Effector memory CD8-positive, alpha-beta T cell (primary cell): ENCODE measurements around the gene JDP2.
"Not testable (repeated sequence)": the region's sequence is repeated elsewhere in the genome, so short reads cannot be mapped to it uniquely, and the experiment has no call there.

ENCODE experiments used
- ATAC-seq: fragments of 150-1000 bp; cut with Tn5 transposase; replicated peaks from 2 replicates; pipeline ENCODE4 v1.10.0; 2021; ENCODE audit warnings: mild to moderate bottlenecking, moderate library complexity
- DNase-seq, 3 experiments: peaks; one replicate each; pipeline ENCODE4 v3.0.0; 2021
- H3K27ac Mint-ChIP-seq, 2 donors: one replicate each; pipeline ENCODE4 v1.8.0; 2022; ENCODE audit warnings: mild to moderate bottlenecking in 2 of 2, mixed read lengths in 2 of 2, moderate library complexity in 2 of 2
- H3K27me3 Mint-ChIP-seq, 2 donors: one replicate each; pipeline ENCODE4 v1.8.0; 2022; ENCODE audit warnings: mixed read lengths in 2 of 2
- H3K36me3 Mint-ChIP-seq: one replicate; pipeline ENCODE4 v1.8.0; 2022; ENCODE audit warnings: mild to moderate bottlenecking, moderate library complexity, mixed read lengths; ENCODE audit not compliant: insufficient read depth
- H3K4me1 Mint-ChIP-seq, 2 donors: one replicate each; pipeline ENCODE4 v1.8.0; 2022; ENCODE audit warnings: low read depth in 2 of 2, mixed read lengths in 2 of 2
- H3K4me3 Mint-ChIP-seq, 2 donors: one replicate each; pipeline ENCODE4 v1.8.0; 2022; ENCODE audit warnings: mild to moderate bottlenecking in 2 of 2, mixed read lengths in 2 of 2, moderate library complexity in 2 of 2
- H3K9me3 Mint-ChIP-seq, 2 donors: one replicate each; pipeline ENCODE4 v1.8.0; 2022; ENCODE audit warnings: mixed read lengths in 2 of 2

JDP2 gene

GRCh38 chr14:75474127-75474526 lies 46.3 kb downstream of the JDP2 start:
- not testable (repeated sequence) for H3K27ac Mint-ChIP-seq, H3K4me3 Mint-ChIP-seq, ATAC-seq, H3K36me3 Mint-ChIP-seq, H3K9me3 Mint-ChIP-seq, DNase-seq, H3K4me1 Mint-ChIP-seq
- peaks cover 5 to 36% of the 10 kb centered on the region in 2 donors for H3K27me3 Mint-ChIP-seq

- H3K9me3 Mint-ChIP-seq: no peaks in the 10 kb centered on the region
- no peak overlapping the region for H3K4me3 Mint-ChIP-seq
- no peak for DNase-seq
- no peak overlapping the region for H3K27ac Mint-ChIP-seq
- H3K36me3 Mint-ChIP-seq: peaks cover 3% of the 10 kb centered on the region
- no peaks in the 10 kb centered on the region for H3K4me1 Mint-ChIP-seq
- ATAC-seq: no peak
- H3K27me3 Mint-ChIP-seq: peaks cover 11 to 48% of the 10 kb centered on the region in 2 donors
Measured at GRCh38 chr14:75476274-75476995, 48.6 kb downstream of the JDP2 start.

DNA sequence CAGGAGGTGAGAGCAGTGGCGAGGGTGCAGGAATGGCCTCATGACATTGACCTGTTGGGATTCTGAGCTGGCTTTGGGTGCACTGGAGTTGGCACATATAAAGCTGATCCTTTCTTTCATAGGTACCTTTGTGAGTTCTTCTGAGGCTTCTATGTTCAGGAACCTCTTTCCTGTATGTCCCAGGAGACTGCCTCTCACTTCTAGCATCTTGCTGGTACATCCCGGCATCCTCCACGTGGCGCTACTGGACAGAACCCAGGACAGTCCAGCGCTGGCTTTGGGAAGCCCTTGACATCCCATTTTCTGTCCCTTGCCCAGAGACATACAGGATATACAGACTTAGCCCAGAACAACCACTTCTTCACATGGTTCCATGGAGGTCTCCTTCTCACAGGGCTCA lies 50.1 kb downstream of the JDP2 start:
- H3K27ac Mint-ChIP-seq: no peak overlapping the region
- peaks cover 11 to 33% of the 10 kb centered on the region in 2 donors for H3K27me3 Mint-ChIP-seq
- H3K9me3 Mint-ChIP-seq: no peaks in the 10 kb centered on the region
- ATAC-seq: no peak
- peaks cover 3% of the 10 kb centered on the region for H3K36me3 Mint-ChIP-seq
- no peak for DNase-seq
- H3K4me1 Mint-ChIP-seq: no peaks in the 10 kb centered on the region
- H3K4me3 Mint-ChIP-seq: no peak overlapping the region

- peaks cover 10 to 26% of the 10 kb centered on the region in 2 donors for H3K27me3 Mint-ChIP-seq
- H3K27ac Mint-ChIP-seq: no peak overlapping the region
- no peaks in the 10 kb centered on the region for H3K4me1 Mint-ChIP-seq
- no peak for DNase-seq
- no peak for ATAC-seq
- peaks cover 3% of the 10 kb centered on the region for H3K36me3 Mint-ChIP-seq
- H3K9me3 Mint-ChIP-seq: no peaks in the 10 kb centered on the region
- H3K4me3 Mint-ChIP-seq: no peak overlapping the region
Measured at GRCh38 chr14:75479770-75480600, 52.2 kb downstream of the JDP2 start.

DNA sequence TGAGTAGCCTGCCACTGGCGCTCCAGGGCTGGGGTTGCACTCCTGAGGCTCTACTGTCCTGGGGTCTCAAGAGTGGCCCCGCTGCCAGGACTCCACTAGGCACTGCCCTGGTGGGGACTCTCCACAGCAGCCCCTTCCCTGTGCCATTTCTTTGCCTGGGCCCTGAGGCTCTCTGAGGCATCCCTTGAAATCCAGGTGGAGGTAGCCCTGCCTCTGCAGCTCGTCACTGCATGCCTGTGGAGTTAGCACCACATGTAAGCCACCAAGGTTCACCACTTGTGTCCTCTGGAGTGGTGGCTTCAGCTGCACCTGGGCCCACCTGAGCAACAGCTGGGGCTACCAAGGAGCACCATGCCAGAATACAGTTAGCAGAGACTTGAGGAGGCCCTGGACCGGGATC lies 54.5 kb downstream of the JDP2 start:
- H3K4me3 Mint-ChIP-seq: no peak overlapping the region
- DNase-seq (no peak), ATAC-seq (no peak)
- H3K36me3 Mint-ChIP-seq: peaks cover 3% of the 10 kb centered on the region
- H3K27ac Mint-ChIP-seq: no peak overlapping the region
- peaks cover 7 to 16% of the 10 kb centered on the region in 2 donors for H3K4me1 Mint-ChIP-seq
- no peaks in the 10 kb centered on the region for H3K9me3 Mint-ChIP-seq
- H3K27me3 Mint-ChIP-seq: peaks cover 6 to 21% of the 10 kb centered on the region in 2 donors

DNA sequence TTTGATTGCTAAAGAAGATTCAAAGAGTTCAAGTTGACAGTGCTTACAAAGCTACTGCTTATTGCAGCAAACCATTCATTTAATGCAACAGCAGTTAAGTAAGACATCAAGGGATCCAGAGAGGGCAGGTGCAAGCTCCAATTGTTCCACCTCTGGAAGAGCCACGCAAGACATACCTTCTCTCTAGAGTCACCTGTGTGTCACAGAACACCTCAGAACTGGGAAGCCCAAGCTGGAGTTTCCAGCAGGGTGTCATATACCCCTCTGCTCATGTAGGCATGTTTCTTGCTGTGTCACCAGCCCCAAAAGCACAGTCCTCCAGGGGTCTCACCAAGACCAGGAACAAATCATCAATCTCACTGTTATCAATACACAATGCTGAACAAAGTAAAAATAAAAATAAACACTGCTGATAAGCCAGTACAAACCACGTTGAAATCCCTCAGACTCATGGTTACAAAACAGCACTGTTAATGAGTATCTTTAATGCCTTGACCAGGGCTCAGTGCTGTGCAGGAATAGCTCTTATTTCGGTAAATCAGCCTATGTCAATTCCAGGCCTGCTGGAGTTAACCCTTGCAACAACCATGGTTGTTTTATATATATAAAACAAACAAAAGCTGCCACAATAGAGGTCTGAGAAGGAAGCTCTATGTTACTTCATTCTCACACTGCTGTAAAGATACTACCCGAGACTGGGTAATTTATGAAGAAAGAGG lies 57.0 kb downstream of the JDP2 start:
- Mint-ChIP-seq H3K4me1 (peaks cover 11 to 21% of the 10 kb centered on the region in 2 donors), H3K36me3 (no peaks in the 10 kb centered on the region), H3K27ac (no peak overlapping the region), H3K4me3 (no peak overlapping the region), H3K9me3 (no peaks in the 10 kb centered on the region), H3K27me3 (peaks cover 3 to 6% of the 10 kb centered on the region in 2 donors)
- DNase-seq (no peak), ATAC-seq (no peak)

DNA sequence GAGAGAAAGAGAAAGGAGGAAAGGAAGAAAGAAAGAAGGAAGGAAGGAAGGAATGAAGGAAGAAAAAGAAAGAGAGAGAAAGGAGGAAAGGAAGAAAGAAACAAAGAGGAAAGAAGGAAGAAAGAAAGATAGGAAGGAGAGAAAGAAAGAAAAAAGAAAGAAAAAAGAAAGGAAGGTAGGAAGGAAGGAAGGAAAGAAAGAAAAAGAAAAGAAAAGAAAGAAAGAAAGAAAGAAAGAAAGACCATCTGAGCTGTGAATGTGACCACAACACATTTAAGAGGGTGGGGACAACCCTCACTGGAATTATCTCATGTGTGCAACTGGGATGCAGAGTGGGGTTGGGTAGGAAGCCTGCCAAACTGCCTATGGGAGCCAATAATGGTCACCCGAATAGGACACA lies 58.5 kb downstream of the JDP2 start:
- Mint-ChIP-seq H3K4me3 (peak overlapping the region in 1 of 2 donors; percentile 52), H3K36me3 (no peaks in the 10 kb centered on the region), H3K4me1 (peaks cover 11 to 21% of the 10 kb centered on the region in 2 donors), H3K27ac (no peak overlapping the region), H3K27me3 (no peaks in the 10 kb centered on the region), H3K9me3 (no peaks in the 10 kb centered on the region)
- DNase-seq: no peak
- ATAC-seq: no peak

GRCh38 chr14:75487155-75487671 lies 59.4 kb downstream of the JDP2 start:
- H3K4me3 Mint-ChIP-seq: peak overlapping the region in 1 of 2 donors; percentile 31

GRCh38 chr14:75489480-75489837 lies 61.6 kb downstream of the JDP2 start:
- Mint-ChIP-seq H3K27ac (no peak overlapping the region), H3K27me3 (no peaks in the 10 kb centered on the region), H3K4me3 (peak overlapping the region in 1 of 2 donors; percentile 70), H3K9me3 (no peaks in the 10 kb centered on the region), H3K36me3 (no peaks in the 10 kb centered on the region), H3K4me1 (peaks cover 11 to 21% of the 10 kb centered on the region in 2 donors)
- ATAC-seq (no peak), DNase-seq (no peak)

More at GRCh38 chr14:75487155-75487671, 59.4 kb downstream of the JDP2 start:
- H3K27ac Mint-ChIP-seq: no peak overlapping the region
- peak in 2 of 3 experiments; percentile 7 to 16 for DNase-seq
- peak; percentile 86 for ATAC-seq
- peaks cover 11 to 21% of the 10 kb centered on the region in 2 donors for H3K4me1 Mint-ChIP-seq
- H3K36me3 Mint-ChIP-seq: no peaks in the 10 kb centered on the region
- H3K27me3 Mint-ChIP-seq: no peaks in the 10 kb centered on the region
- H3K9me3 Mint-ChIP-seq: no peaks in the 10 kb centered on the region

DNA sequence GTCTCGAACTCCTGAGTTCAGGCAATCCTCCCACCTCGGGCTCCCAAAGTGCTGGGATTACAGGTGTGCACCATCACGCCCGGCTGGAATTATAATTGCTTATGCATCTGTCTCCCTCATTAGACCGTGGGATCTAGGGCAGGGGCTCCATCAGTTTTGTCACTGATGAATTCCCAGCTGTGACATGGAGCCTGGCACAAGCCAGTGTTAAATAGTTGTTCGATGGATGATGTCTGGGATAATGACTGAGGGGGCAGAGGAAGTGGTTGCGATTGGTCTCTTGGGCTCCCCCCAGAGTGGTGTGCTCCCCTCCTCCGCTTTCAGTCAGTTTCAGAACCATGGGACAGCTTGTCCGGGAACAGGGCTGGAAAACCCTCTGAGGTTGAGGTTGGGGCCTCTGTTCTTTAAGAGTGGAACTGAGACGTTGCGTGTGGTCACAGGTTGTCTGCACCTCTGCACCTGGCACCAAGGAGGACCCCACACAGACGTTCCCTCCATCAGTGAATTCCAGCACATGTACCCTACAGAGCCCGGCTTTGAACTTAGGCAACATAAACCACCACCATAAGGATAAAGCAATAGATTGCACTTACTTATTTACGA lies 63.7 kb downstream of the JDP2 start:
- H3K36me3 Mint-ChIP-seq: no peaks in the 10 kb centered on the region
- H3K4me1 Mint-ChIP-seq: peaks cover 11 to 23% of the 10 kb centered on the region in 2 donors
- no peak overlapping the region for H3K4me3 Mint-ChIP-seq
- no peak for ATAC-seq
- H3K9me3 Mint-ChIP-seq: no peaks in the 10 kb centered on the region
- H3K27me3 Mint-ChIP-seq: no peaks in the 10 kb centered on the region
- no peak overlapping the region for H3K27ac Mint-ChIP-seq
- no peak for DNase-seq

DNA sequence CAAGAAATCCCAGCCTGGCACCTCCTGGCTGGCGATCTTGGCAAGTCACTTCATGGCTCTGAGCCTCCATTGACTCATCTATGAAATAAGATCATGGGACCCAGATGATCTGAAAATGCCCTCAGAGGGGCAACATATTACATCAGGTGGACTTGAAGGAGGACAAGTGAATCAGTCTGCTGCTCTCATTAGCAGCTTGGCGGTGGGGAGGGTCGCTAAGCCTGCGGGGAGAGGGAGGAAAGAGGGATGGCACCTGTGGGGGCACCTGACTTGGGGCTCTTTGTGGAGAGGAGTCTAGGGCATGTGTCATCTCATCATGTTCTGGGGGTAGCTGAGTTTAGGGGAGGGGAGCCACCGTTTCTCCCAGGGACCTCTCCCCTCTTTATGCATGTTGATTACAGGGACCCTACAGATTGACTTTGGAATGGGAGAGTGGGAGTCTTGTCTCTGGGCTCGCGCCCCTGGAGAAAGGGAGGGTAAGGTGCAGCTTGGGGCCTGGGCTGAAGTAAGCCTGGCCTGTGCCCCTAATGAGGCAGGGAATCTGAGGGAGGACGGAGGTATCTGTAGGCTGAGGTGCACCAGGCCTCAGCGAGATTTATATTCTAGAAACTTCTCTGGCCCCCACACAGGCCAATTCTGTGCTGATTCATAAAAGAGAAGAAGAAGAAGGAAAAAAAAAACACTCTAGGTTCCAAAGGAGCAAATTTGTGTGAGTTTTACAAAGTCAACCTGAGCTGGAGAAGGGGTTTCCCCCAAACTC lies 65.2 kb downstream of the JDP2 start:
- Mint-ChIP-seq H3K27ac (peak overlapping the region in 1 of 2 donors; percentile 55), H3K27me3 (no peaks in the 10 kb centered on the region), H3K9me3 (no peaks in the 10 kb centered on the region), H3K36me3 (peaks cover 3% of the 10 kb centered on the region), H3K4me3 (no peak overlapping the region), H3K4me1 (peaks cover 14 to 25% of the 10 kb centered on the region in 2 donors)
- no peak for ATAC-seq
- no peak for DNase-seq

DNA sequence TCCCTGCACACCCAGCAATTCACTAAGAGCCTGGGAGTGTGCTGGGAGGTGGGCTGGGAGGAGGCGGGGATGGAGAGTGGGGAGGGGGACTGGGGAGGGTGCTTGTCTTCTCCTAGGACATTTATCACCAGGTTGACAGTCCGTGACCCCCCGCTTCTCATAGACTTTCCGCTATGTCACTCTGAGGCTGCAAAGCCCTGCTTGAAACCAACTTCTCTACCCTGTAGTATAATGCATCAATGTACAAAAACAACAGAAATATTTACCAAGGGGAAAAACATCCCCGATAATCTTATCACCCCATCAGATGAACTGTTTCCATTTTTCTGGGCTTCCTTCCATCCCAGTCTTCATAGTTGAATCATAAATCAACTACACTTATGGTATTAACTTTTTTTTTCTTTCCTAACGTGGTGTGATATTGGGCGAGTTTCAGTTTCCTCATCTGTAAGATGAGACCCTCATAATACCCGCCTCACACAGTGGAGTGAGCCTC lies 65.8 kb downstream of the JDP2 start:
- Mint-ChIP-seq H3K36me3 (peaks cover 3% of the 10 kb centered on the region), H3K4me3 (no peak overlapping the region), H3K27ac (no peak overlapping the region), H3K4me1 (peaks cover 13 to 23% of the 10 kb centered on the region in 2 donors), H3K9me3 (no peaks in the 10 kb centered on the region), H3K27me3 (no peaks in the 10 kb centered on the region)
- ATAC-seq: no peak
- DNase-seq: no peak
